HG02870 (cell line): ENCODE results near the gene FOXP3.
A peak's percentile ranks its signal among the peaks of the same experiment; 100 is the strongest.

Source experiments
- ATAC-seq: cut with Tn5 transposase; IDR thresholded peaks from one replicate; pipeline ENCODE4 v1.9.1; 2021; ENCODE audit warnings: mild to moderate bottlenecking, moderate library complexity; ENCODE audit not compliant: unreplicated experiment

FOXP3 gene

GRCh38 chrX:49276671-49277534, 12.4 kb upstream of the FOXP3 start:
- ATAC-seq = no peak

DNA sequence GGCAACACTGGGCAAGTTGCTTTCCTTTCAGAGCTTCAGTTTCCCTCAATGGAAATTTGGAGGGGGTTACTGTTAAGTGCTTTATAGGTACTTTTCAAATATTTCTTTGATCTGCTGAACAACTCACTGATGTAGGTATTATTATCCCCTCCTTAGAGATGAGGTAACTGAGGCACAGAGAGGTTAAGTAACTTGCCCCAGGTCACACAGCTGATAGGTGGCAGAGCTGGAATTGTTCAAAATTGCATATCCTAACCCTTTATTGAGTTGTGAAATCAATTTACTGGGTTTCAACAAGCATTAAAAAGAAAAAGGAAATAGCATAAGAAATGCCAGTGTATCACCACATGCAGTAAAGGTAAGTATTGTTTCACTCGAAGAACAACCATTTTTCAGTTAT, 11.7 kb upstream of the FOXP3 start:
- no peak for ATAC-seq

- ATAC-seq = no peak
Observed at GRCh38 chrX:49273181-49273727, 8.7 kb upstream of the FOXP3 start.

- no peak for ATAC-seq
Observed at GRCh38 chrX:49272421-49272820, 7.9 kb upstream of the FOXP3 start.

DNA sequence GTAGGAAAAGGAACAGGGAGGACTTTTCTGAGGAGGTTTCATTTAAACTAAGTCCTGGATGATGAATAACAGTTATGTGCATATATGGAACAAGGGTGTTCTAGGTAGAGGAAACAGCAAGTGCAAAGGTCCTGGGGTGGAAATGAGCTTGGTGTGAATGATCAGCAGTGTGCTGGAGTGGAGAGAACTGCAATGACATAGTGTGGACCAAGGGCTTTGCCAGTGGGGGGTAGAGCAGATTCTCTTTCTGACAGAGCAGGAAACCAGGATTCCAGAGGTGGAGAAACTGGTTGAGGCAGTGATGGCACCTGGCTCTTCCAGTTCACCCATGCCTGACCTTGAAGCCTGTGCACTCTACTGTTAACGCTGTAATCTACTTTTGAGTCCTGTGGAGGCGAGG, 6.8 kb upstream of the FOXP3 start:
- no peak for ATAC-seq

- ATAC-seq = no peak
Observed at GRCh38 chrX:49270249-49270921, 5.9 kb upstream of the FOXP3 start.

DNA sequence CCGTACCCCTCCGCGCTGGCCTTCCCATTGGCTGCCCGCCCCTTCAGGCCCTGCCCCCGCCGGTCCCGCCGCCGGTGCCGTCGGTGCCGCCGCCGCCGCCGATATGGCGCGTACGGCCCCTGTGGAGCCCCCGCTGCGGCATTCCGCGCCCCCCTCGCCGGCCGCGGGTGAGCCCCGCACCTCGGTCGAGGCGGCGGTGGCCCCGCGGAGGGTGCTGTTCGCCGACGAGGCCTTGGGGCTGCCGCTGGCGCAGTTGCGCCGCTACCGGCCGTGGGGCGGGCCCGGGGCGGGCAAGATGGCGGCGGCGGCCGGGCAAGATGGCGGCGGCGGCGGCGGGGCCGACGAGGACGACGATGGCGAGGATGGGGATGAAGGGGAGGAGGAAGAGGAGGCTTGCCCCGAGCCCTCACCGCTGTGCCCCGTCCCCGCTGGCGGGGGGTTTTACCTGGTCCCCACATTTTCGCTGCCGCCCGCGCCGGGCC, 5.3 kb upstream of the FOXP3 start, which contains the start of gene PPP1R3F:
PPP1R3F (plus strand) TSS at position 27 of the 482 bp plus-strand sequence; CDS start at position 104, 77 bp downstream.
- peak; percentile 16 for ATAC-seq

DNA sequence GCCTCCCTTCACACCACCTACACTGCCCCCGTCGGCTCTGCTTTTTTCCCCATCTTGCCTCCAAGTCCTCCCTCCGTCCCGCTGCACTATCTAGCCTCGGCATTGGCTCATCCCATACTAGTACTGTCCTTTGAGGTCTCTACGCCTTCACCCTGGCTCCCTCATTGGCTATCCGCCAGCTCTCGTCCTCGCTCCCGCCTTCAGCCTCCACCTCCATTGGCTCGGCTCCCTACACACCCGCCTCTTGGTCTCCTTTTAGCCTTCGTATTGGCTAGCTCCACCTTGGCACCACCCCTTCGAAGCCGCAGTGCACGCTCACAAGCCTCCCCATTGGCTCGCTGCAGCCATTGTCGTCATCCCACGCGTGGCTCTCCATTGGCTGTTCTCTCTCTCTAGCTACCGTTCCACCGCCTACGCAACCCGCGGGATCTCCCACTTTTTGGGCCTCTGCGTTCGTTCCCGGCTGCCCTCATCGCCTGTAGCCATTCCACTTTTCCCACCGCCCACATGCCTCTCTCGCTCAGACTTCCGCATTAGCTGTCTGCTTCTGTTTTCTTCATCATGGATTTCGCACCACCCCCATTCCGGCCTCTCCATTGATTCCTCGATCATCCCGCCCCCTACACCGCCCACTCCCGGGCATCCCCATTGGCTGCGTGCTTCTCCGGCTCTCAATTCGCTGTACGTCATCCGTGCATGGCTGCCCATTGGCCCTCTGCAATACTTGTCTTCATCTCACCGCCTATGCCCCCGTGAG, 4.7 kb upstream of the FOXP3 start:
- ATAC-seq = peak; percentile 88

DNA sequence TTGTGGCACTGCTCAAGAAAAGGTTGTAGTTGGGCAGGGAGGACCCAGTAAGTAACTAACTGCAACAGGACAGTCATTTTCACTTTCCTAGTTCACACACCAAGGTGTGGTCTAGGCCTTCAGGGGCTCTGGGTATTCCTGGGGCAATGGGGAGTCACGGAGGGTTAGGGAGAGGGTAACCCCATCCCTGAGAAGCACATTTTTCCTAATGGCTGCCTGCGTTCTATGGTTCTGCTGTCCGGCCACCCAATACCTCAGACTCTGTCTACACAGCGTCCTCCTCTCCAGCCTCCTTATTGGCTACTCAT, 4.1 kb upstream of the FOXP3 start:
- no peak for ATAC-seq

DNA sequence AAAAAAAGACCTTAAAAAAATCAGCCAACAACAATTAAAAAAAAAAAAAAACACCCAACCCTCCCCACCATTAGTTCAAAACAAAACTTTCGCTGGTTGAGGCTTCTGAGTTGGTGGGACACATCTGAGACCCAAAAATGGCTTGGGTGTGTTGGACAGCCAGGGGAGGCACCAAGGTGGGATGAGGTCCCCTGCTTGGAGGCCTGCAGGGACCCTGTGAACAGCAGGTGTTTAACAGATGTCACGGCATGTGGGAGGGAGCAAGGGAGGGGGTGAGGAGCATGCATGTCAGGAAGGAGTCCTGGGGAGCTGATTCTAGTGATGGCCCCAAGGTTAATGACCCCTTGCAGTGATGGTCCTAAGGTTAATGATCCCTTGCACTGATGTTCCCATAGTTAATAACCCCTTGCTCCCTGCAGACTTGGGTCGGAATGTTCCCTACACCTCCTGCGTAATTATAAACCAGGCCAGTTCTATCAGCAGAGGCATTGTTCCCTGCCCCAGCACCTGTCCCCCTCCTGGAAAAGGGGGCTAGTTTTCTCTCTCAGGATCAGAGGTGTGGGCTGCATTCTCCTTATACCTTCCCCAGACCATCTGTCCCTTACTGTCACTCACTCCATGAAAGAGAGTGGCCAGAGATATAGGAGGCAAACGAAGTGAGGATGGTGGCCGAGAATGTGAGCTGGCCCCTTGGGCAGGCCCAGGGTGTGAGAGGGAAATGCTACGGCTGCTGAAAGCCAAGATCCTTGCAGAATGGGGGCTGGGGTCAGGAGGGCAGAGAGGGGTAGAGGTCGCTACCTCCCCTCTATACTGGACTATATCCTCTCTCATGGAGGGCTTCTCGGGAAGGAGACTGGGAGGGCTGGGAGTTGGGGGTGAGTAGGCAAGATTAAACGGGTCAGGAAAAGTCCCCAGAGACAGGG, 2.3 kb upstream of the FOXP3 start:
- ATAC-seq = no peak

DNA sequence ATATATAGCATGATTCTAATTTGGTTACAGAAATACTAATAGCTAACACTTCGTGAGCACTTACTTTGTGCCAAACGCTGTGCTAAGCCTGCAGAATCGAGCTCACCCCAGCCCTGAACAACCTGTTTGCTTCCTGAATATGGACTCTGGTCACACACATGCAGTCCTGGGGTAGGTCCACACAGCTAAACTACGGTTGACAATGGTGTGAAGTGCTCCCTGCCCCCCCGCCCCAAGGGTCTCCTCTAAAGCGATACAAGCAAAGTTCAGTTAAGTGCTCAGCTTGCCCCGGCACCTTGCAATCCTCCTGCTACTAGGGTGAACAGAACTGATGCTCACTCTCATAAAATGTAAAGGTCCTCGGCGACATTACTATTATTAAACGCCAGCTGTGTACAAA, 879 bp downstream of the FOXP3 start:
- ATAC-seq = no peak

DNA sequence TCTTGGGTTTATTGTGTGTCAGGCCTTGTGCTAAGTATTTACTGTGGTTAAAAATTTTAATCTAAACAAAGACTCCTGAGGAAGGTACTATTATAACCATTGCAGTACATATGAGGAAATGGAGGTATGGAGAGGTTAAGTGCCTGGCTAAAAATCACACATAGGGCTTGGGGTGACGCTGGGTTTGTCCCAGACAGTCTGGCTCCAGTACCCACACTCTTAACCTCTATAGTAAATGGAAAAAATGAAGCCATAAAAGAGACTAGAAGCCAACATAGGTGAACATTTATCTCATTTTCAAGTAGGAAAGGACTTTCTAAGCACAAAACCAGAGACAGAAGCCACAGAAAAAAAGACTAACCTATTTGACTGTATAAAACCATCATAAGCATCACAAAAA, 1.9 kb downstream of the FOXP3 start:
- ATAC-seq = no peak

- ATAC-seq = no peak
Observed at GRCh38 chrX:49260221-49260985, 4.1 kb downstream of the FOXP3 start.

- no peak for ATAC-seq
Observed at GRCh38 chrX:49258749-49259124, 5.8 kb downstream of the FOXP3 start.

DNA sequence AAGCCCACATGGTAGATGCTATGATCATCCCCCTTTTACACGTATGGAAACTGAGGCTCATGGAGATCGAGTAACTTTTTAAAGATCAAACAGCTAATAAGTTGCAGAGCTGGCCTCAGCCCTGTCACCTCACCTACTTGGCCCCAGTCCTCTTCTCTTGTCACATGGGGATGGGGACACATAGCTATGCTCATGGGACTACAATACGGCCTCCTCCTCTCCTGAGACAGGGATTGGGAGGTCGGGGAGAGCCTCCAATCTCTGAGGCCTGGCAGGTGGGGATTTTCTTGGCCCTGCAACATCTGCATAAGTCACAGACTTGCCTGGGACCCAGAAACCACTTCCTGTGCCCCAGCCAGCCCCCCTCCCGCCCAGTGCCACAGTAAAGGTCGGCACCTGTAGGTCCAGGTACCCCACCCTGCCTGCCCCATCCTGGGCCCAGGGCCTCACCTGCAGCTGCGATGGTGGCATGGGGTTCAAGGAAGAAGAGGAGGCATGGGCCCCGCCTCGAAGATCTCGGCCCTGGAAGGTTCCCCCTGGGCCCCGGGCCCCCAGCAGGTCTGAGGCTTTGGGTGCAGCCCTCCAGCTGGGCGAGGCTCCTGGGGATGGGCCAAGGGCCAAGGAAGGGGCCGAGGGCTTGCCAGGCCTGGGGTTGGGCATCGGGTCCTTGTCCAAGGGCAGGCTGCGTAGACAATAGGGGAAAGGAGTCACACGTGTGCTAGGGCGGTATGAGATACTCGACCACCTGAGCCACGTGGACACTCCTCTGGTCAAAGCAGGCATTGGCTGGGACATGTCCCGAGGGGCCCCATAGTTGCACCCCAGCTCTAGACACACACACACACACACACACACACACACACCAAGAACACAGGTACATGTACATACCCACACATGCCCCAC, 6.4 kb downstream of the FOXP3 start:
- no peak for ATAC-seq

DNA sequence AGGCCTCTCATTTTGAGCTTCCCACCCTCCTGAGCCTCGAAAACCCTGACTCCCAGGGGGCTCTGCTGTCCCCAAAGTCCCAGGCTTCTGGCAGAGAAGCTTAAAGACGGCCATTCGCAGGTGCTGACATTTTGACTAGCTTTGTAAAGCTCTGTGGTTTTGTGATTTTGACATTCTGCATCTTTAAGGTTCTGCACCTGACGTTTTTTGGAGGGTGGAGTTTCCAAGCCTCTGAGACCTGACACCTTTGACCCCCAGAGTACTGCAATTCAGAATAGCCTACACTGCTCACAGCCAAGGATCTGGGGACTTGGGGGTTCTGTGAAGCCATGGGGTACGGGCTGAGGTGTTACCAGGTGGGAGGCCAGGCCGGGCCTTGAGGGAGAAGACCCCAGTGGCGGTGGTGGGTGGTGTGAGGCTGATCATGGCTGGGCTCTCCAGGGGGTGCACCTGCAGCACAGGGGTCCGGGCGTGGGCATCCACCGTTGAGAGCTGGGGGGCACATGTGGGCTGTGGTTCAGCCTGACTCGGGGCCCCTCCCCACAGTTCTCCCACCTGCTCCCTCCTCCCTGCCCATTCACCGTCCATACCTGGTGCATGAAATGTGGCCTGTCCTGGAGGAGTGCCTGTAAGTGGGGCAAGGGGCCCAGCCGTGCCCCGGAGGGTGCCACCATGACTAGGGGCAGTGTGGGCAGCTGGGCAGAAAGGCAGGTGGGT, 7.3 kb downstream of the FOXP3 start:
- ATAC-seq = no peak

DNA sequence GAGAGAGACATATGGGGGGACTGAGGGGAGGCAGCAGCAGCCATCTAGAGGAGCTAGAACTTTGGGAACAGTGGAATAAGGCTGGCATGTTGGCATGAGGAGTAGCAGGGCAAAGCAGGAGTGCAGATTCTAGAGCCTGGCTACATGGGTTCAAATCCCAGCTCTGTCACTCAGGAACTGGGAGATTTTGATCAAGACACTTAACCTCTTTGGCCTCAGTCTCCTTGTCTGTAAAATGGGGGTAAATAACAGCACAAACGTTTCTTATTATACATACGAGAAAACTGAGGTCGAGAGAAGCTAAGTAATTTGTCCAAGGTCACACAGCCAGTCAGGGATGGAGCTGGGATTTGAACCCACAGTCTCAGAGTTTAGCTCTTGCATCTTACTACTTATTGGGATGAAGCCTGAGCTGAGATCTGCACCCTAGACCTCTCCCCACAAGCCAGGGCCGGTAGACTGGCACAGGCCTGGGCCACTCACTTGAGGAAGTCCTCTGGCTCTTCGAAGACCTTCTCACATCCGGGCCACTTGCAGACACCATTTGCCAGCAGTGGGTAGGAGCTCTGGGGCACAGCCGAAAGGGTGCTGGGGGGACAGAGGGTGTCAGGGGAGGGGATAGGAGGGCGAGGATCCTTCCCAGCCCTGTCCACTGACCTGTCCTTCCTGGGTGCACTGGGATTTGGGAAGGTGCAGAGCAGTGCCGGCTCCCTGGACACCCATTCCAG, 8.1 kb downstream of the FOXP3 start:
- no peak for ATAC-seq
